ENCODE data around the gene SLC6A20. TPM values are rescaled to one million over a fixed set of nuclear protein-coding genes. Genes with fewer than 3 reads are reported as not detected.

SLC6A20 gene
- total RNA-seq, 4 donors from 2014 or later: 13.4 to 26.1 (median 21.5) TPM

GRCh38 chr3:45826321-45826720, 30.0 kb upstream of the SLC6A20 start:
- H3K4me1 ChIP-seq: no peaks in the 10 kb centered on the region
- H3K27ac ChIP-seq: no peak overlapping the region
- 79 to 83% methylated on average over 2 of the region's 2 CpGs for WGBS, 2 donors
- DNase-seq (ENCODE audit: low spot score in 2 of 2): no peak
- peaks cover 0 to 90% (median 0%) of the 10 kb centered on the region in 3 donors for H3K36me3 ChIP-seq
- H3K9me3 ChIP-seq: no peaks in the 10 kb centered on the region
- H3K27me3 ChIP-seq: no peaks in the 10 kb centered on the region
- no peak overlapping the region for H3K4me3 ChIP-seq
- TF ChIP-seq EP300 (IDR thresholded peaks at IDR 0.05) (no peak), POLR2A (IDR thresholded peaks at IDR 0.05) (no peak), CTCF (IDR thresholded peaks at IDR 0.05) (no peak)

- DNase-seq (ENCODE audit: low spot score in 2 of 2): no peak
- Histone ChIP-seq H3K4me3 (no peak overlapping the region), H3K9me3 (peaks cover 0 to 11% (median 0%) of the 10 kb centered on the region in 4 donors), H3K27me3 (no peaks in the 10 kb centered on the region), H3K36me3 (peaks cover 0 to 79% (median 0%) of the 10 kb centered on the region in 3 donors), H3K4me1 (peaks cover 0 to 26% (median 11%) of the 10 kb centered on the region in 4 donors), H3K27ac (no peak overlapping the region)
- TF ChIP-seq CTCF (IDR thresholded peaks at IDR 0.05) (no peak), EP300 (IDR thresholded peaks at IDR 0.05) (no peak), POLR2A (IDR thresholded peaks at IDR 0.05) (no peak)
- 85 to 90% methylated on average over 1 of the region's 1 CpG for WGBS, 2 donors
These were observed 24.8 kb upstream of the SLC6A20 start for GRCh38 chr3:45821127-45821526.

GRCh38 chr3:45819543-45819942, 23.2 kb upstream of the SLC6A20 start:
- Histone ChIP-seq H3K27ac (peak overlapping the region in 2 of 4 donors; percentile 76 to 84), H3K36me3 (peaks cover 0 to 67% (median 0%) of the 10 kb centered on the region in 3 donors), H3K4me1 (peaks cover 0 to 31% (median 13%) of the 10 kb centered on the region in 4 donors), H3K9me3 (peaks cover 0 to 11% (median 0%) of the 10 kb centered on the region in 4 donors), H3K27me3 (no peaks in the 10 kb centered on the region), H3K4me3 (no peak overlapping the region)
- 78 to 80% methylated on average over 2 of the region's 2 CpGs for WGBS, 2 donors
- DNase-seq (ENCODE audit: low spot score in 2 of 2): peak in 1 of 2 donors; percentile 48
- TF ChIP-seq EP300 (IDR thresholded peaks at IDR 0.05) (peak in 1 of 2 donors; percentile 17), CTCF (IDR thresholded peaks at IDR 0.05) (no peak), POLR2A (IDR thresholded peaks at IDR 0.05) (no peak)

DNA sequence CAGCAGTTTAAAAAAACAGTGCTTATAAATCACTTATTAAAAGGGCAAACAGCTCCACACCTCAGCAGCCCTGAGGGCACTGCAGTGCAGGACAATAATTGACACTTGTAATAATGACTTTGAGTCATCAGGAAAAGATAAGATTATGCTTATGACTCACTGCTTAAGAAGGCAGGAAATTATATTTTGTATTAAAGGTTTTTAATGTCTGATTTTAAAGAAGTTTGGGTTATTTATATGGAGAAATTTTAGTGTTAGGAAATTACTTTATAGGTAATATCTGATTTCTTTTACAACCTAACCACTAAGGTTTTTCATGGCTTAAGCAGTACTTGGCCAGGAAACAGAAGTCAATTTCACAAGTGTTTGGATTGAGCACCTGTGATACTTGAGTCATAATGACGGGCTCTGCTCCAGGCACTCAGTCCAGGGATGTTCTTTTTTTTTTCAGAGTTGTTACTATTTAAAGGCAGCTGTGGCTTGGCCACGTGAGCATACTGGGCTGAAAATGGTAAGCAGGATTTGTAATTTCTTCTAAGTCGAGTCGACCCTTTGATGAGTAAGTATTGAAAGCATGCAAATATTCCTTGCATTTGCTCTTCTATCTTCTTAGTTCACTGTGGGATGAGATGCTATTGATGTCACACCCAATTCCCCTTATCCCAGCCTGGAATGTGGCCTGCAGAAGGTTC, 21.6 kb upstream of the SLC6A20 start:
- Histone ChIP-seq H3K27me3 (no peaks in the 10 kb centered on the region), H3K27ac (peak overlapping the region in 3 of 4 donors; percentile 54 to 84 (median 76)), H3K36me3 (peaks cover 0 to 64% (median 0%) of the 10 kb centered on the region in 3 donors), H3K9me3 (peaks cover 0 to 11% (median 0%) of the 10 kb centered on the region in 4 donors), H3K4me1 (peaks cover 0 to 31% (median 13%) of the 10 kb centered on the region in 4 donors), H3K4me3 (no peak overlapping the region)
- WGBS, 2 donors: 46 to 59% methylated on average over 4 of the region's 4 CpGs
- DNase-seq (ENCODE audit: low spot score in 2 of 2): peak; percentile 69 to 87
- TF ChIP-seq EP300 (IDR thresholded peaks at IDR 0.05) (peak in 1 of 2 donors; percentile 92), CTCF (IDR thresholded peaks at IDR 0.05) (no peak)

GRCh38 chr3:45816544-45816943, 20.2 kb upstream of the SLC6A20 start:
- Histone ChIP-seq H3K27ac (peak overlapping the region in 2 of 4 donors; percentile 50 to 59), H3K36me3 (peaks cover 0 to 52% (median 0%) of the 10 kb centered on the region in 3 donors), H3K4me3 (no peak overlapping the region), H3K27me3 (no peaks in the 10 kb centered on the region), H3K4me1 (peaks cover 0 to 31% (median 13%) of the 10 kb centered on the region in 4 donors), H3K9me3 (peaks cover 0 to 11% (median 0%) of the 10 kb centered on the region in 4 donors)
- DNase-seq (ENCODE audit: low spot score in 2 of 2): peak in 1 of 2 donors; percentile 59
- TF ChIP-seq CTCF (IDR thresholded peaks at IDR 0.05): no peak
- TF ChIP-seq EP300 (IDR thresholded peaks at IDR 0.05): peak in 1 of 2 donors; percentile 70
- TF ChIP-seq POLR2A (IDR thresholded peaks at IDR 0.05): no peak
- WGBS, 2 donors: 71 to 76% methylated on average over 3 of the region's 3 CpGs
